AG08396 (cell line): ENCODE data around the gene TNMD.
"Not testable (repeated sequence)": the region's sequence is repeated elsewhere in the genome, so short reads cannot be mapped to it uniquely, and the experiment has no call there.

ENCODE experiments used
- DNase-seq: peaks from one replicate; pipeline ENCODE4 v3.0.0; 2012; ENCODE audit warnings: low spot score, mixed read lengths

The TNMD gene

GRCh38 chrX:100584611-100585010 is at the start of gene TNMD:
Gene TNMD, plus strand, starts transcription at chrX:100584936. Its CDS starts 83 bp downstream, at chrX:100585019.
- no peak for DNase-seq

GRCh38 chrX:100565534-100565933 is 19.2 kb upstream of the TNMD start:
- not testable (repeated sequence) for DNase-seq

- no peak for DNase-seq
Measured at GRCh38 chrX:100586747-100587146, 2.0 kb downstream of the TNMD start.

GRCh38 chrX:100587861-100588260 is 3.1 kb downstream of the TNMD start:
- DNase-seq: no peak

GRCh38 chrX:100591256-100592051 is 6.7 kb downstream of the TNMD start:
- DNase-seq: no peak

GRCh38 chrX:100593126-100593525 is 8.4 kb downstream of the TNMD start:
- no peak for DNase-seq

GRCh38 chrX:100593581-100593980 is 8.8 kb downstream of the TNMD start:
- DNase-seq: no peak

- no peak for DNase-seq
Measured at GRCh38 chrX:100596601-100597000, 11.9 kb downstream of the TNMD start.

- no peak for DNase-seq
Measured at GRCh38 chrX:100599456-100599855, 14.7 kb downstream of the TNMD start.

GRCh38 chrX:100600340-100600739 is 15.6 kb downstream of the TNMD start:
- no peak for DNase-seq

GRCh38 chrX:100600758-100601157 is 16.0 kb downstream of the TNMD start:
- no peak for DNase-seq

- no peak for DNase-seq
Measured at GRCh38 chrX:100606753-100607152, 22.0 kb downstream of the TNMD start.

GRCh38 chrX:100609591-100609990 is 24.9 kb downstream of the TNMD start:
- no peak for DNase-seq

- no peak for DNase-seq
Measured at GRCh38 chrX:100611951-100612350, 27.2 kb downstream of the TNMD start.

GRCh38 chrX:100615005-100615404 is 30.3 kb downstream of the TNMD start:
- DNase-seq: peak; percentile 46

- no peak for DNase-seq
Measured at GRCh38 chrX:100623001-100623400, 38.3 kb downstream of the TNMD start.

GRCh38 chrX:100625985-100626491 is 41.3 kb downstream of the TNMD start:
- DNase-seq: no peak

GRCh38 chrX:100635040-100635439 is 50.3 kb downstream of the TNMD start:
- no peak for DNase-seq

GRCh38 chrX:100635989-100636320 is 51.2 kb downstream of the TNMD start:
- DNase-seq: no peak

GRCh38 chrX:100636321-100636991 is 51.7 kb downstream of the TNMD start, which contains the start of gene TSPAN6:
Gene TSPAN6, minus strand, starts transcription at chrX:100636806. Its CDS starts 112 bp downstream, at chrX:100636694.
- peak; percentile 88 for DNase-seq

- DNase-seq: no peak
Measured at GRCh38 chrX:100642290-100642689, 57.6 kb downstream of the TNMD start.

GRCh38 chrX:100643212-100643611 is 58.5 kb downstream of the TNMD start:
- no peak for DNase-seq
